Testis (tissue), 3 donors: ENCODE measurements around the gene BPIFB2. TPM values are rescaled to one million over a fixed set of nuclear protein-coding genes. Genes with fewer than 3 reads are reported as not detected.
"Not testable (repeated sequence)": the region's sequence is repeated elsewhere in the genome, so short reads cannot be mapped to it uniquely, and the experiment has no call there.

Source experiments
- DNase-seq: peaks from one replicate; pipeline ENCODE4 v3.0.0-alpha.2; 2019
- H3K27ac ChIP-seq, 2 donors: fragments of 200-600 bp; sonication (generic); one replicate each; pipeline ENCODE4 v1.5.1; 2019
- H3K27me3 ChIP-seq: fragments of 200-600 bp; sonication (generic); one replicate; pipeline ENCODE4 v1.5.1; 2019
- H3K36me3 ChIP-seq: fragments of 200-600 bp; sonication (generic); one replicate; pipeline ENCODE4 v1.5.1; 2017; ENCODE audit warnings: low read depth; ENCODE audit errors: missing control alignments
- H3K4me1 ChIP-seq: fragments of 200-600 bp; sonication (generic); one replicate; pipeline ENCODE4 v1.5.1; 2019
- H3K4me3 ChIP-seq, 2 donors: fragments of 200-600 bp; sonication (generic); one replicate each; pipeline ENCODE4 v1.5.1; 2017 to 2019
- H3K9me3 ChIP-seq: fragments of 200-600 bp; sonication (generic); one replicate; pipeline ENCODE4 v1.5.1; 2017
- POLR2A ChIP-seq: fragments of 450-650 bp; IDR thresholded peaks from one replicate; pipeline ENCODE4 v1.6.1; 2017; ENCODE audit warnings: antibody characterized with exemption, mild to moderate bottlenecking, moderate library complexity
- WGBS, 2 donors: methylation state at CpG; one replicate each; pipeline ENCODE4 v1.1.5; 2018; 5-methylcytosine and 5-hydroxymethylcytosine counted together
- intact Hi-C: fragments of 100-400 bp; cut with DNase I; formaldehyde crosslinking; loops from one replicate; pipeline ENCODE4 v1.15.1; 2023; ENCODE audit warnings: low total_unique reads
- polyA plus RNA-seq: library from polyadenylated mRNA; stranded (reverse); fragments of 350-450 nt; fragmentation: Illumina TruSeq; extraction: RNeasy Lipid Tissue Mini Kit (QIAGEN cat#74804); gene quantifications from one replicate; pipeline ENCODE4 v1.2.3, GENCODE V29; 2014; ENCODE audit warnings: low read depth, low replicate concordance; ENCODE audit not compliant: insufficient read depth
- total RNA-seq, 2 donors: library from RNA; depleted of rRNA; stranded (reverse); fragments of >200 nt; gene quantifications; one replicate each; pipeline ENCODE4 v1.2.3, GENCODE V29; 2016
- TF ChIP-seq, protein P1 (sequence below), 3 experiments: fragments of 450-650 bp in 2 of 3; fragments of 200-600 bp in 1 of 3; sonication (generic) in 1 of 3; IDR thresholded peaks; one replicate each; pipeline ENCODE4 v1.5.1; 2016 to 2019; ENCODE audit warnings: antibody characterized with exemption in 3 of 3, mild to moderate bottlenecking in 2 of 3, moderate library complexity in 1 of 3

Gene BPIFB2
- total and polyA plus RNA-seq, 3 donors from 2014 or later: 0.56 to 1.6 (median 1.4) TPM

DNA sequence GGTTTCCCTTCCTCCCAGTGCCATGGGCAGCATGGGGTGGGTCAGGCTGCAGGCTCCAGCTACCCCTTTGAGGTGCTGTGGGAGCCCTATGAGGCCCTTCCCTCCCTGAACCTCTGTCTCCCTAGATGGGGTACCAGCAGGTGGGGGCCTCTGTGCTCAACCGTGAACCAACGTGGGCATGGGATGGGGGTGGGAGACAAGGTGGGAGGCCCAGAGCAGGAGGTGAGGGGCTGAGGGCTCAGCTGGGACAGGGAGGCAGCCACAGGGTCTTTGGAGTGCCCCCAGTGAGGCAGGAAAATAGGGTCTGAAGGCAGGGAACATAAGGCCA, 36.6 kb upstream of the BPIFB2 start:
- TF ChIP-seq, protein P1, sequence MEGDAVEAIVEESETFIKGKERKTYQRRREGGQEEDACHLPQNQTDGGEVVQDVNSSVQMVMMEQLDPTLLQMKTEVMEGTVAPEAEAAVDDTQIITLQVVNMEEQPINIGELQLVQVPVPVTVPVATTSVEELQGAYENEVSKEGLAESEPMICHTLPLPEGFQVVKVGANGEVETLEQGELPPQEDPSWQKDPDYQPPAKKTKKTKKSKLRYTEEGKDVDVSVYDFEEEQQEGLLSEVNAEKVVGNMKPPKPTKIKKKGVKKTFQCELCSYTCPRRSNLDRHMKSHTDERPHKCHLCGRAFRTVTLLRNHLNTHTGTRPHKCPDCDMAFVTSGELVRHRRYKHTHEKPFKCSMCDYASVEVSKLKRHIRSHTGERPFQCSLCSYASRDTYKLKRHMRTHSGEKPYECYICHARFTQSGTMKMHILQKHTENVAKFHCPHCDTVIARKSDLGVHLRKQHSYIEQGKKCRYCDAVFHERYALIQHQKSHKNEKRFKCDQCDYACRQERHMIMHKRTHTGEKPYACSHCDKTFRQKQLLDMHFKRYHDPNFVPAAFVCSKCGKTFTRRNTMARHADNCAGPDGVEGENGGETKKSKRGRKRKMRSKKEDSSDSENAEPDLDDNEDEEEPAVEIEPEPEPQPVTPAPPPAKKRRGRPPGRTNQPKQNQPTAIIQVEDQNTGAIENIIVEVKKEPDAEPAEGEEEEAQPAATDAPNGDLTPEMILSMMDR (IDR thresholded peaks at IDR 0.05): no peak
- no peak for TF ChIP-seq POLR2A
- 89 to 100% methylated on average over 2 of the region's 2 CpGs for WGBS, 2 donors
- no peak overlapping the region for H3K27ac ChIP-seq
- H3K36me3 ChIP-seq: no peaks in the 10 kb centered on the region
- intact Hi-C loops: no loop called here
- no peaks in the 10 kb centered on the region for H3K4me1 ChIP-seq
- DNase-seq: no peak
- H3K4me3 ChIP-seq: no peak overlapping the region
- no peaks in the 10 kb centered on the region for H3K9me3 ChIP-seq
- H3K27me3 ChIP-seq: no peaks in the 10 kb centered on the region

DNA sequence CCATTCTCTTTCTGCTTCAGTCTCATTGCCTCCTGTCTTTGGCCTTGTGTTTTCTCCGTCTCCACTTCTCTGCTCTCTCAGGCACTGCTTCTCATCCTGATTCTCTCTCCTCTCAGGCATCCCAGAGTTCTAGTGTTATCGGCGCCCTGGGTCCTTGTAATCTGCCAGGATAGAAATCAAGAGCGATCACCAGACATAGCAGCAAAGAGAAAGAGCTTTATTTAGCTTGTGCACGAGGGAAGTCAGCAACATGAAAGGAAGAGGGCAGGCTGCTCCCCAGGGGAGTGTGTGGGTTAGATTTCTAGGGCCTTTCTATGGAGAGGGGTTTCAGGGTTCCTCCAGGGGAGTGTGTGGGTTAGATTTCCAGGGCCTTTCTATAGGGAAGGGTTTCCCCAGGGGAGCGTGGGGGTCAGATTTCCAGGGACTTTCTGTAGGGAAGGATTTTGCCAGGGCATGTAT, 35.8 kb upstream of the BPIFB2 start:
- intact Hi-C loops: no loop called here
- 49 to 53% methylated on average over 6 of the region's 6 CpGs for WGBS, 2 donors
- DNase-seq: no peak
- Histone ChIP-seq H3K9me3 (no peaks in the 10 kb centered on the region), H3K4me3 (no peak overlapping the region), H3K4me1 (no peaks in the 10 kb centered on the region), H3K36me3 (no peaks in the 10 kb centered on the region), H3K27ac (no peak overlapping the region), H3K27me3 (no peaks in the 10 kb centered on the region)
- TF ChIP-seq POLR2A: no peak
- TF ChIP-seq, protein P1 (IDR thresholded peaks at IDR 0.05): no peak

DNA sequence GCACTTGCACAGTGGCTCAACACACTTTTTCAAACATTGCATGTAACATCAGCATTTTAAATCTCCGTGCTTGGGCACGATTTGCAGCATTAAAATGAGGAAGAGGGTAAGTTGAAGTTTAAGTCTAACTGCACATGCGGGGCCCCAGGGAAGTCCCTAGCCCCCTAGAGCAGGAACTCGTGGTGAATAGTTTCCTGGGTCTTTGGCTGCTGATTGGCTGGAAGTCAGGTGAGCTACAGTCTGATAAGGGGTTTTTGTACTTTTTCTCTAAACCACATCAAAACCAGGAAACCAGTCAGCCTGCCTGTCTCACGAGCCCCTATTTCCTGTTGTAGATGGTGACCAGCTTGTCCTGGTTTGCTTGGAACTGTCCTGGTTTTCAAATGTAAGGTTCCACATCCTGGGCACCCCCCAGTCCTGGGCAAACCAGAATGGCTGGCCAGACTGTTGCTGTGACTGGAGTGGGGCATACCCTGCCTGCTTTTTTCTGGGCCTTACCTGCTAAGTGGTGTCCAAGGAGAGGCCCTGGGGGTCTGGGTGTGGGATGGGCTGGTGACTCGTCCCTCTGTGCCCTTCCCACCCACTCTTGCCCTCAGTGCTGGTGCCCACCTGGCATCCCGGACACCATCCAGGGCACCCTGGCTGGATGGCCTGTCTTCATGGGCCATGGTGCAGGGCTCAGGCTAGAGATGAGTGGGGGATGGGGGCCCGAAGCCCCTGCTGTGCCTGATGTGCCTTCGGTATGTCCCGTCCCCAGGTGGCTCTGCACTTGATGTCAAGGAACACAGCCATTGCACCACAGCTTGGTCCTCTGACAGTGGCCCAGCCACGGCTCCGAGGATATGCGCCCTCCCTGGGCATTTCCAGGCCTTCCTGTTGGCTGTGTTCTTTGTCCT, 35.1 kb upstream of the BPIFB2 start:
- DNase-seq: no peak
- TF ChIP-seq POLR2A: no peak
- TF ChIP-seq, protein P1 (IDR thresholded peaks at IDR 0.05): no peak
- WGBS, 2 donors: 94 to 95% methylated on average over 13 of the region's 13 CpGs
- H3K27me3 ChIP-seq: no peaks in the 10 kb centered on the region
- no peak overlapping the region for H3K27ac ChIP-seq
- H3K9me3 ChIP-seq: no peaks in the 10 kb centered on the region
- H3K4me1 ChIP-seq: no peaks in the 10 kb centered on the region
- intact Hi-C loops: no loop called here
- H3K36me3 ChIP-seq: no peaks in the 10 kb centered on the region
- H3K4me3 ChIP-seq: no peak overlapping the region

DNA sequence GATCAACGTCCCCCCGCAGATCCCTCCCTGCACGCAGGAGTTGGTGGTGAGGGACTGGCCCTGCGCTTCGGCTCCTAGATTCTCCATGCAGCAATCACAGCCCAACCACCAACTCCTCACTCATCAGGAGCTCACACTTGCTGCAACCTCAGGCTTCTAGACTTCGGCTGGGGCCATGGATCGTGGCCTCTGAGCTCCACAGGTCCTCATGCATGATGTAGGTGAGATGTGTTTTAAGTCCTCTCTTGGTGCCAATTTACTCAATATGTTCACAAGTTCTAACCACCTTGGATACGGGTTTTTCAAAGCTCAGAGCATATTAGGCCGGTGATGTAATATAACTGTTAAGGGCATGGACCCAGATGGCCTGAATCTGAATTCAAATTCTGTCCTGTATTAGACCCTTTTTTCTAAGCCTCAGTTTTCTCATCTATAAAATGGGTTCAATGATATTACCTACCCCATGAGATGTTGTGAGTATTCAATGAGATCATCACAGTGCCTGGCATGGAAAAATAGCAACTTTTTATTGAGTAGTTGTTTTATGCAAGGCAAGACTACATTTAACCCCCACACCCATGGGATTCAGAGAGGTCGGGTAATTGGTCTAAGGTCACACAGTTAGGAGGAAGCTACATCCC, 34.3 kb upstream of the BPIFB2 start:
- Histone ChIP-seq H3K4me3 (no peak overlapping the region), H3K4me1 (no peaks in the 10 kb centered on the region), H3K9me3 (no peaks in the 10 kb centered on the region), H3K27ac (no peak overlapping the region), H3K27me3 (no peaks in the 10 kb centered on the region), H3K36me3 (no peaks in the 10 kb centered on the region)
- WGBS, 2 donors: 94% methylated on average over 10 of the region's 10 CpGs
- intact Hi-C loops: no loop called here
- TF ChIP-seq, protein P1 (IDR thresholded peaks at IDR 0.05): no peak
- TF ChIP-seq POLR2A: no peak
- DNase-seq: no peak

DNA sequence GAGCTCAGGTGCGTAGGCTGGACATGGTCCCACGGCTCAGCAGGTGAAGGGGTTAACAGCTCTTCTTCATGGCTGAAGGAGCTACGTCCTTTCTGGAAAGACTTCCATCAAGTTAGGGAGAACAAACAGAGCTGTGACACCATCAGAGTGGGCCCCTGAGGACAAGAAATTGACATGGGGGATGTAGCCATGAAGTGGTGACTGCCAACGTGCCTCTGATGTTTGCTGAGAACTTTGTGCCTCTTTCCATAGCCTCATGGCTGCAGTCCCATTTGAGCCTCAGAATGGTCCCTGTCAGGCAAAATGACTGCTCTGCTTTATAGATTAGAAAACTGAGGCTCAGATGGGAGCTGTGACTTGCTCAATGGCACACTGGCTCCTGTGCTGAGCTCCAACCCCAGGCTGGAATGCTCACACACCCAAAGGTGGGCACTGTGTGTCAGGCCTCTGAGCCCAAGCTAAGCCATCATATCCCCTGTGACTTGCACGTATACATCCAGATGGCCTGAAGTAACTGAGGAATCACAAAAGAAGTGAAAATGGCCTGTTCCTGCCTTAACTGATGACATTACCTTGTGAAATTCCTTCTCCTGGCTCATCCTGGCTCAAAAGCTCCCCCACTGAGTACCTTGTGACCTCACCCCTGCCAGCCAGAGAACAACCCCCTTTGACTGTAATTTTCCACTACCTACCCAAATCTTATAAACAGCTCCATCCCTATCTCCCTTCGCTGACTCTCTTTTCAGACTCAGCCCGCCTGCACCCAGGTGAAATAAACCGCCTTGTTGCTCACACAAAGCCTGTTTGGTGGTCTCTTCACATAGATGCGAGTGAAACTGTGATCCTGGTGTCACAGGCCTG, 33.1 kb upstream of the BPIFB2 start:
- DNase-seq, H3K27ac ChIP-seq, H3K4me3 ChIP-seq, H3K4me1 ChIP-seq, H3K9me3 ChIP-seq, H3K36me3 ChIP-seq, H3K27me3 ChIP-seq, intact Hi-C loops: not testable (repeated sequence)
- 80 to 86% methylated on average over 8 to 9 of the region's 9 CpGs for WGBS, 2 donors

DNA sequence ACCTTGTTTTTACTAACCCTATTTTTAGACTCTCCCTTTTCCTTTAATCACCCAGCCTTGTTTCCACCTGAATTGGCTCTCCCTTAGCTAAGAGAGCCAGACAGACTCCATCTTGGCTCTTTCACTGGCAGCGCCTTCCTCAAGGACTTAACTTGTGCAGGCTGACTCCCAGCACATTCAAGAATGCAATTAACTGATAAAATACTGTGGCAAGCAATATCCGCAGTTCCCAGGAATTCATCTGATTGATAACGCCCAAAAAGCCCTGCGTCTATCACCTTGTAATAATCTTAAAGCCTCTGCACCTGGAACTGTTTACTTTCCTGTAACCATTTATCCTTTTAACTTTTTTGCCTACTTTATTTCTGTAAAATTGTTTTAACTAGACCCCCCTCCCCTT, 32.4 kb upstream of the BPIFB2 start:
- H3K4me3 ChIP-seq, H3K9me3 ChIP-seq, H3K4me1 ChIP-seq, H3K27ac ChIP-seq, H3K27me3 ChIP-seq, DNase-seq, intact Hi-C loops, H3K36me3 ChIP-seq: not testable (repeated sequence)
- 54 to 68% methylated on average over 4 of the region's 4 CpGs for WGBS, 2 donors
